ENCODE data around the gene NRG3. TPM values are rescaled to one million over a fixed set of nuclear protein-coding genes. Genes with fewer than 3 reads are reported as not detected.

Gene NRG3
- total RNA-seq, 2 experiments from 2014 or later, result not detected

DNA sequence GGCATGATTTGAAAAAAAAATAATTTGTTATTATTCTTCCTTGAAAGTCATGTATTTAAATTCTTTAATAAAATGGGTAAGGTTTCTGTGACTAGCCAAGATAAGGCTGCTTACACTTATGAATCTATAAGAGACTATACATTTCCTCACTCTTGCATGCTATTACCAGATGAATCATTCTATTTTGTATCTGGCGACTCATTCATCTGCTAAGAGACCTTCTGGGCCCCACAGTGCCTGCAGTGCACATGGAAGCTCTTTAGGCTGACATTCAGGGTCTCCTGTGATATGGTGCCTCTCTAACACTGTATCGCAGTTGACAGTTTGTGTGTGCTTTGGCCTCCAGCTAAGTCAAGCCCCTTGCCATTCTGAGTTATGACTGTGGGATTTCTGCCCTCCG lies 121.9 kb downstream of the NRG3 start:
- intact Hi-C loops (cut with micrococcal nuclease; ENCODE audit: unreplicated experiment), result no loop called here

GRCh38 chr10:82020999-82021398 lies 146.0 kb downstream of the NRG3 start:
- no peak overlapping the region for H3K4me3 ChIP-seq (ENCODE audit: low read depth, low read length, poor library complexity, severe bottlenecking)
- ChIA-PET CTCF (ENCODE audit: unreplicated experiment) (no interaction called here), POLR2A (interaction anchor here (1.3 kb wide), 1 partner anchor 22 kb away, joined by 4 read pairs; no protein-coding TSS in a partner anchor)
- H4K20me1 ChIP-seq (ENCODE audit: insufficient read depth, low read length), result no peaks in the 10 kb centered on the region
- no peaks in the 10 kb centered on the region for H3K79me2 ChIP-seq (ENCODE audit: insufficient read depth, low read depth, low read length)
- no peak overlapping the region for H2AFZ ChIP-seq (ENCODE audit: low read length)
- no peaks in the 10 kb centered on the region for H3K9me3 ChIP-seq (ENCODE audit: low read length)
- no peak for DNase-seq (ENCODE audit: low spot score)
- no peak overlapping the region for H3K27ac ChIP-seq (ENCODE audit: low read depth, low read length, poor library complexity, severe bottlenecking)
- H3K4me1 ChIP-seq (ENCODE audit: insufficient read depth, low read length, poor library complexity, severe bottlenecking), result no peaks in the 10 kb centered on the region
- TF ChIP-seq CTCF (conservative IDR thresholded peaks at IDR 0.05; ENCODE audit: low read length) (no peak), EZH2phosphoT487 (IDR thresholded peaks at IDR 0.05; ENCODE audit: borderline replicate concordance, low read depth, low read length) (no peak)
- H3K4me2 ChIP-seq (ENCODE audit: low read length), result no peak overlapping the region
- intact Hi-C loops (cut with micrococcal nuclease; ENCODE audit: unreplicated experiment), result no loop called here
- BruUV-seq (replicated peaks), result no TSS peak
- H3K36me3 ChIP-seq (ENCODE audit: insufficient read depth, low read length), result no peaks in the 10 kb centered on the region
- H3K9me2 ChIP-seq (ENCODE audit: insufficient read depth, low read length), result no peaks in the 10 kb centered on the region

More for the DNA sequence above, 121.9 kb downstream of the NRG3 start:
- Histone ChIP-seq H3K4me3 (ENCODE audit: low read depth, low read length, poor library complexity, severe bottlenecking) (no peak overlapping the region), H3K27ac (ENCODE audit: low read depth, low read length, poor library complexity, severe bottlenecking) (no peak overlapping the region), H2AFZ (ENCODE audit: low read length) (no peak overlapping the region), H3K9me3 (ENCODE audit: low read length) (no peaks in the 10 kb centered on the region), H3K79me2 (ENCODE audit: insufficient read depth, low read depth, low read length) (no peaks in the 10 kb centered on the region), H3K4me1 (ENCODE audit: insufficient read depth, low read length, poor library complexity, severe bottlenecking) (no peaks in the 10 kb centered on the region), H3K36me3 (ENCODE audit: insufficient read depth, low read length) (no peaks in the 10 kb centered on the region), H3K4me2 (ENCODE audit: low read length) (no peak overlapping the region), H3K9me2 (ENCODE audit: insufficient read depth, low read length) (no peaks in the 10 kb centered on the region), H4K20me1 (ENCODE audit: insufficient read depth, low read length) (no peaks in the 10 kb centered on the region)
- no peak for DNase-seq (ENCODE audit: low spot score)
- BruUV-seq (replicated peaks), result no TSS peak
- POLR2A ChIA-PET, result interaction anchor here (1.3 kb wide), 1 partner anchor 10 kb away, joined by 7 read pairs; no protein-coding TSS in a partner anchor
- TF ChIP-seq CTCF (conservative IDR thresholded peaks at IDR 0.05; ENCODE audit: low read length) (no peak), EZH2phosphoT487 (IDR thresholded peaks at IDR 0.05; ENCODE audit: borderline replicate concordance, low read depth, low read length) (no peak)
- CTCF ChIA-PET (ENCODE audit: unreplicated experiment), result no interaction called here

GRCh38 chr10:82027711-82028110 lies 152.7 kb downstream of the NRG3 start:
- no peak for DNase-seq (ENCODE audit: low spot score)
- intact Hi-C loops (cut with micrococcal nuclease; ENCODE audit: unreplicated experiment), result no loop called here
- BruUV-seq (replicated peaks), result no TSS peak
- CTCF ChIA-PET (ENCODE audit: unreplicated experiment), result no interaction called here
- Histone ChIP-seq H3K4me1 (ENCODE audit: insufficient read depth, low read length, poor library complexity, severe bottlenecking) (no peaks in the 10 kb centered on the region), H3K79me2 (ENCODE audit: insufficient read depth, low read depth, low read length) (no peaks in the 10 kb centered on the region), H3K4me2 (ENCODE audit: low read length) (no peak overlapping the region), H3K36me3 (ENCODE audit: insufficient read depth, low read length) (no peaks in the 10 kb centered on the region), H2AFZ (ENCODE audit: low read length) (no peak overlapping the region), H4K20me1 (ENCODE audit: insufficient read depth, low read length) (no peaks in the 10 kb centered on the region), H3K4me3 (ENCODE audit: low read depth, low read length, poor library complexity, severe bottlenecking) (no peak overlapping the region), H3K27ac (ENCODE audit: low read depth, low read length, poor library complexity, severe bottlenecking) (no peak overlapping the region), H3K9me3 (ENCODE audit: low read length) (no peaks in the 10 kb centered on the region), H3K9me2 (ENCODE audit: insufficient read depth, low read length) (no peaks in the 10 kb centered on the region)
- POLR2A ChIA-PET, result no interaction called here
- TF ChIP-seq CTCF (conservative IDR thresholded peaks at IDR 0.05; ENCODE audit: low read length) (no peak), EZH2phosphoT487 (IDR thresholded peaks at IDR 0.05; ENCODE audit: borderline replicate concordance, low read depth, low read length) (no peak)
